ENCODE measurements around the gene OBSCN. TPM values are rescaled to one million over a fixed set of nuclear protein-coding genes. Genes with fewer than 3 reads are reported as not detected.

OBSCN gene
- total RNA-seq, 1 experiment from 2014 or later = 5.6 TPM

DNA sequence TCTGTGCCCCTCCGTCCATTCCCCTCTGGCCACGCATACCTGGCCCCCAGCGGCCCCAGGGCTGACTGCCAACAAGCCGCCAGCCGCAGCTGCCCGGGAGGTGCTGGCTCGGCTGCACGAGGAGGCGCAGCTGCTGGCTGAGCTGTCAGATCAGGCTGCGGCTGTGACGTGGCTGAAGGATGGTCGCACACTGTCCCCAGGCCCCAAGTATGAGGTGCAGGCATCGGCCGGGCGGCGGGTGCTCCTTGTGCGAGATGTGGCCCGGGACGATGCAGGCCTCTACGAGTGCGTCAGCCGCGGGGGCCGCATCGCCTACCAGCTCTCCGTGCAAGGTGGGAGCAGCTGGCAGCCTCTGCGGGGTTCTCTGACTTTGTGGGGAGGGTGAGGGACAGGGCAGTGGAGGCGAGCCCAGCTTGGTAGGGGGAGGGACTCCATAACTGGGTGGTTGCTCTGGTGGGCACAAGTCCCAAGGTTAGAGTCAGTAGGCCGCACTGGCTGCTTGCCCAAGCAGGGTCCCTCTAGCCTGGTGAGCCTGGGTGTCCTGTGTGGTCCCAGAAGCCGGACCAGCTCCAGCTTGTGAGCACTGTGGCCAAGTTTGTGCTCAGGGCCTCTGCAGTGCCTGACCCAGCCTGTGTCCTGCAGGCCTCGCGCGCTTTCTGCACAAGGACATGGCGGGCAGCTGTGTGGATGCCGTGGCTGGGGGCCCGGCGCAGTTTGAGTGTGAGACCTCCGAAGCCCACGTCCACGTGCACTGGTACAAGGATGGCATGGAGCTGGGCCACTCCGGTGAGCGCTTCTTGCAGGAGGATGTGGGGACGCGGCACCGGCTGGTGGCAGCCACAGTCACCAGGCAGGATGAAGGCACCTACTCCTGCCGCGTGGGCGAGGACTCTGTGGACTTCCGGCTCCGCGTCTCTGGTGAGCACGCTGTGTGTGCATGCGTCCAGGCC, 8.8 kb downstream of the OBSCN start:
- H3K27ac Mint-ChIP-seq (ENCODE audit: unreplicated experiment) = no peak overlapping the region
- H3K36me3 Mint-ChIP-seq (ENCODE audit: insufficient read depth, unreplicated experiment) = no peaks in the 10 kb centered on the region
- Histone ChIP-seq H3K27me3 (replicated peaks; ENCODE audit: control insufficient read depth, insufficient read depth, low read length) (no peaks in the 10 kb centered on the region), H3K4me3 (ENCODE audit: low read depth, low read length) (no peak overlapping the region), H3K9me3 (no peaks in the 10 kb centered on the region), H3K36me3 (ENCODE audit: control insufficient read depth, insufficient read depth, low read length) (no peaks in the 10 kb centered on the region), H3K4me1 (no peaks in the 10 kb centered on the region)
- no peaks in the 10 kb centered on the region for H3K27me3 Mint-ChIP-seq (ENCODE audit: insufficient read depth, unreplicated experiment)
- no peaks in the 10 kb centered on the region for H3K4me1 Mint-ChIP-seq (ENCODE audit: low read depth, unreplicated experiment)
- TF ChIP-seq, protein P1, sequence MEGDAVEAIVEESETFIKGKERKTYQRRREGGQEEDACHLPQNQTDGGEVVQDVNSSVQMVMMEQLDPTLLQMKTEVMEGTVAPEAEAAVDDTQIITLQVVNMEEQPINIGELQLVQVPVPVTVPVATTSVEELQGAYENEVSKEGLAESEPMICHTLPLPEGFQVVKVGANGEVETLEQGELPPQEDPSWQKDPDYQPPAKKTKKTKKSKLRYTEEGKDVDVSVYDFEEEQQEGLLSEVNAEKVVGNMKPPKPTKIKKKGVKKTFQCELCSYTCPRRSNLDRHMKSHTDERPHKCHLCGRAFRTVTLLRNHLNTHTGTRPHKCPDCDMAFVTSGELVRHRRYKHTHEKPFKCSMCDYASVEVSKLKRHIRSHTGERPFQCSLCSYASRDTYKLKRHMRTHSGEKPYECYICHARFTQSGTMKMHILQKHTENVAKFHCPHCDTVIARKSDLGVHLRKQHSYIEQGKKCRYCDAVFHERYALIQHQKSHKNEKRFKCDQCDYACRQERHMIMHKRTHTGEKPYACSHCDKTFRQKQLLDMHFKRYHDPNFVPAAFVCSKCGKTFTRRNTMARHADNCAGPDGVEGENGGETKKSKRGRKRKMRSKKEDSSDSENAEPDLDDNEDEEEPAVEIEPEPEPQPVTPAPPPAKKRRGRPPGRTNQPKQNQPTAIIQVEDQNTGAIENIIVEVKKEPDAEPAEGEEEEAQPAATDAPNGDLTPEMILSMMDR (IDR thresholded peaks at IDR 0.05; ENCODE audit: insufficient read depth in 1 of 2, low read depth in 1 of 2, low read length in 1 of 2, severe bottlenecking in 1 of 2, unreplicated experiment in 1 of 2) = no peak
- no peak for DNase-seq
- H3K9me3 Mint-ChIP-seq (ENCODE audit: unreplicated experiment) = no peaks in the 10 kb centered on the region
- H3K4me3 Mint-ChIP-seq (ENCODE audit: unreplicated experiment) = no peak overlapping the region
- ChIA-PET POLR2A (no interaction called here), CTCF (no interaction called here)
- intact Hi-C loops (cut with micrococcal nuclease; ENCODE audit: unreplicated experiment) = no loop called here
- BruUV-seq (replicated peaks) = no TSS peak

DNA sequence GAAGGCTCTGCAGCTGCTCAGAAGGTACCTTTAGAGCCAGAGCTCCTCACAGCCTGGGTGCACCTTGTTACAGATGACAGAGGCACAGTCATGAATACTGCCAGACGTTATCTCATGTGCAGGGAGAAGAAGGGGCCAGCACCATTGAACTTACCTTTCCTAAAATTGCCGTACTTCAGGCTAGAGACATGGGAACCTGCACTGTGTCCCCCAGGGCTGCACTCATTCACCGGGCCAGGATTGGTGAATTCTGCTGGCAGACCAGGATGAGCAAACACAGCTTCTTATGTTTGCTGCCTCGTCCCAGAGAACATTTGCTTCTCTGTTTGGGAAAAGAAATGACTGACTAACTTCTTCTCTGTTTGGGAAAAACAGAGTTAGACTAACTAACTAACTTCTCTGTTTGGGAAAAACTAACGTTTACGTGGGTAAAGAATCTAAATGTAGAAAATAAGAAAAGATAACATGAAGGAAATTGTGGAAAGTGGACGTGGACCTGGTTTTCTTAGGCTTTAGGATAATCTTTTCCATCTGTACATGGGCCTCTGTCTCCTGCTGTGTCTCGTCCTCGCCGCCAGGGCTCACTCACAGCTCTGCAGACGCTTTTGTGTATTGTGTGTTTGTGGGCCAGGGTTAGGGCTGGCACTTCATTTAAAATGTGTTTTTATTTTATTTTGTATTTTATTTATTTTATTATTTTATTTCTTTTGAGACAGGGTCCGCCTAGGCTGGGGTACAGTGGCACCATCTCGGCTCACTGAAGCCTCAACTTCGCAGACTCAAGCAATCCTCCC, 9.9 kb downstream of the OBSCN start:
- Mint-ChIP-seq H3K9me3 (ENCODE audit: unreplicated experiment) (no peaks in the 10 kb centered on the region), H3K4me3 (ENCODE audit: unreplicated experiment) (no peak overlapping the region), H3K27me3 (ENCODE audit: insufficient read depth, unreplicated experiment) (no peaks in the 10 kb centered on the region), H3K27ac (ENCODE audit: unreplicated experiment) (no peak overlapping the region), H3K36me3 (ENCODE audit: insufficient read depth, unreplicated experiment) (no peaks in the 10 kb centered on the region), H3K4me1 (ENCODE audit: low read depth, unreplicated experiment) (no peaks in the 10 kb centered on the region)
- no peaks in the 10 kb centered on the region for H3K9me3 ChIP-seq
- H3K27me3 ChIP-seq (replicated peaks; ENCODE audit: control insufficient read depth, insufficient read depth, low read length) = no peaks in the 10 kb centered on the region
- TF ChIP-seq, protein P1 (IDR thresholded peaks at IDR 0.05; ENCODE audit: insufficient read depth in 1 of 2, low read depth in 1 of 2, low read length in 1 of 2, severe bottlenecking in 1 of 2, unreplicated experiment in 1 of 2) = no peak
- ChIA-PET CTCF (no interaction called here), POLR2A (no interaction called here)
- H3K4me1 ChIP-seq = no peaks in the 10 kb centered on the region
- BruUV-seq (replicated peaks) = no TSS peak
- no peak for DNase-seq
- H3K4me3 ChIP-seq (ENCODE audit: low read depth, low read length) = no peak overlapping the region
- intact Hi-C loops (cut with micrococcal nuclease; ENCODE audit: unreplicated experiment) = no loop called here
- no peaks in the 10 kb centered on the region for H3K36me3 ChIP-seq (ENCODE audit: control insufficient read depth, insufficient read depth, low read length)

DNA sequence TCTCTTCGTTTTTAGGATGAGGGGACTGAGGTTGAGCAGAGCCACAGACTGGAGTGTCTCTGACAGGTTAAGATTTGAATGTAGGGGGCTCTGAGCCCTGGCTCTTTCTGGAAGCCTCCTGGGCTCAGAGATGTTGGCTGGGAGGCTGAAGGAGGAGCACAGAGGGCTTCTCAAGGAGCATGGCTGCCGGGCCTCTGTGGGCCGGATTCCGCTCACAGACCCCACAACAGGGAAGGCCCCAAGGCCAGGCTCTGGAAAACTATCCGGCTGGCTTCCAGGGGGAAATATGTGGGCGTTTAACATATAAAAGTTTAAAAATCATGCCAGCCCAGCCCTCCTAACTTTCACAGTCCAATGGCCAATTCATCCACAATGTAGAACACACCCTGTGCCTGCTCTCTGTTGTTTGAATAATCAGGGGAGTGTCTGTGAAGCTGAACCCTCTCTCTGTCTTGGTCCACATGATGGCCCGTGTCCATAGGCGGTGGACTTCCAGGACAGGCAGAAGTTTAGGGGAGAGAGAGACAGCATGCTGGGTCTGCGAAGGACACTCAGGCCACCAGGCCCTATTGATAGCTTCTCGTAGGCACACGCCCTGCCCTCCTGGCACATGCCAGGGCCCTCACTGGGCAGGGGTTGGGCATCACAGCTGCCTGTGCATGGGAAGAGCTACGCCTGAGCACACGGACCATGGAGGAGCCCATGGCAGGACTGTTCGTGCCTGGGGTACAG, 10.8 kb downstream of the OBSCN start:
- H3K36me3 Mint-ChIP-seq (ENCODE audit: insufficient read depth, unreplicated experiment) = no peaks in the 10 kb centered on the region

More for the DNA sequence above, 10.8 kb downstream of the OBSCN start:
- no TSS peak for BruUV-seq (replicated peaks)
- H3K27me3 ChIP-seq (replicated peaks; ENCODE audit: control insufficient read depth, insufficient read depth, low read length) = no peaks in the 10 kb centered on the region
- no peaks in the 10 kb centered on the region for H3K4me1 Mint-ChIP-seq (ENCODE audit: low read depth, unreplicated experiment)
- intact Hi-C loops (cut with micrococcal nuclease; ENCODE audit: unreplicated experiment) = no loop called here
- TF ChIP-seq, protein P1 (IDR thresholded peaks at IDR 0.05; ENCODE audit: insufficient read depth in 1 of 2, low read depth in 1 of 2, low read length in 1 of 2, severe bottlenecking in 1 of 2, unreplicated experiment in 1 of 2) = no peak
- no peaks in the 10 kb centered on the region for H3K27me3 Mint-ChIP-seq (ENCODE audit: insufficient read depth, unreplicated experiment)
- no peaks in the 10 kb centered on the region for H3K9me3 ChIP-seq
- H3K4me1 ChIP-seq = no peaks in the 10 kb centered on the region
- no peak for DNase-seq
- POLR2A ChIA-PET = no interaction called here
- H3K9me3 Mint-ChIP-seq (ENCODE audit: unreplicated experiment) = no peaks in the 10 kb centered on the region
- H3K27ac Mint-ChIP-seq (ENCODE audit: unreplicated experiment) = no peak overlapping the region
- H3K36me3 ChIP-seq (ENCODE audit: control insufficient read depth, insufficient read depth, low read length) = no peaks in the 10 kb centered on the region
- H3K4me3 ChIP-seq (ENCODE audit: low read depth, low read length) = no peak overlapping the region
- CTCF ChIA-PET = no interaction called here
- no peak overlapping the region for H3K4me3 Mint-ChIP-seq (ENCODE audit: unreplicated experiment)
